ENCODE results near the gene CEP104. TPM values are rescaled to one million over a fixed set of nuclear protein-coding genes. Genes with fewer than 3 reads are reported as not detected.

CEP104 gene
- total RNA-seq: 10 to 100 TPM; 42.9 to 64.5 (median 54.7) TPM

DNA sequence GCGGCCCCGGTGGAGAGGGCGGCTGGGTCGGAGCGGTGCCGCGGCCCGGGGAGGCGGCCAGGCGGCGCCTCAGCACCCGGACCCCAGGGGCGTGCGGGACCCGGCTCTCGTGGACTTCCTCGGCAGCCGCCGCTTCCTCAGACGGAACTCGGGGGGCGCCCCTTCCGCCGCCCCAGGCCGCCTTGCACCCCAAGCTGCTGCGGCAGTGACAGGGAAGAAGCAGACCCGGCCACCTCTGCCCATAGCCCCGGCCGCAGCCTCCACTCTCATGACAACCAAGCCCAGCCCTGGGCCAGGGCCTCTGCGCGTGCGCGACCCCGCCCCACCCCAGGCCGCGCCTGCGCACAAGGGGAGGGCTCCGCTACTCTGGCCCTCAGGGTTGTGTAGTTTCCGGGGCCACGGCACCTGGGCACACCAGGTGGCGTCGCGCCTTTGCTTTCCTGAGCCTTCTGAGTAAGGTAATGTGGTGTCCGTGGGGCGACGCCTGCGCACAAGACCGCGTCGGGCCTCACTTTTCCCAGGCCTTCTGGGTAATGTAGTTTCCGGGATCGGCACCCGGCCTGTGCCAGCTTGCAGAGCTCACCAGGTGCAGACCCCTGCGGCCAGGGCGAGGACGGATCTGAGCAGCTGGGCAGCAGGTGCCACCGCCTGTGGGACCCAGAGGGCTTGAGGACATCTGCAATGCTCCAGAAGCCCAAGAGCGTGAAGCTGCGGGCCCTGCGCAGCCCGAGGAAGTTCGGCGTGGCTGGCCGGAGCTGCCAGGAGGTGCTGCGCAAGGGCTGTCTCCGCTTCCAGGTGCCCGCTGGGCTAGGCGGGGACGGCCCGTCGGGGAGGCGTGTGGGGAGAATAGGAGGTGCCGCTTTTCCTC is at the start of gene CEP104, which contains the start of gene DFFB:
Gene CEP104 (minus strand): TSS at position 289 of the 868 bp plus-strand sequence. CDS start 4,804 bp downstream, outside the sequence.
Gene DFFB (plus strand): TSS at position 554 of the 868 bp plus-strand sequence. CDS start 128 bp downstream, at position 682.
- H3K36me3 ChIP-seq: peaks cover 0 to under 1% (median 0%) of the 10 kb centered on the region in 3 donors
- no peaks in the 10 kb centered on the region for H3K27me3 ChIP-seq
- peaks cover 4 to 23% (median 15%) of the 10 kb centered on the region in 4 donors for H3K4me1 ChIP-seq
- H3K4me3 ChIP-seq: peak within 1 kb of the TSS; percentile 82 to 99 (median 95)
- H3K27ac ChIP-seq: peak within 1 kb of the TSS; percentile 77 to 90 (median 84)
- TF ChIP-seq POLR2A (IDR thresholded peaks at IDR 0.05): peak; percentile 64 to 84
- TF ChIP-seq, protein P1, sequence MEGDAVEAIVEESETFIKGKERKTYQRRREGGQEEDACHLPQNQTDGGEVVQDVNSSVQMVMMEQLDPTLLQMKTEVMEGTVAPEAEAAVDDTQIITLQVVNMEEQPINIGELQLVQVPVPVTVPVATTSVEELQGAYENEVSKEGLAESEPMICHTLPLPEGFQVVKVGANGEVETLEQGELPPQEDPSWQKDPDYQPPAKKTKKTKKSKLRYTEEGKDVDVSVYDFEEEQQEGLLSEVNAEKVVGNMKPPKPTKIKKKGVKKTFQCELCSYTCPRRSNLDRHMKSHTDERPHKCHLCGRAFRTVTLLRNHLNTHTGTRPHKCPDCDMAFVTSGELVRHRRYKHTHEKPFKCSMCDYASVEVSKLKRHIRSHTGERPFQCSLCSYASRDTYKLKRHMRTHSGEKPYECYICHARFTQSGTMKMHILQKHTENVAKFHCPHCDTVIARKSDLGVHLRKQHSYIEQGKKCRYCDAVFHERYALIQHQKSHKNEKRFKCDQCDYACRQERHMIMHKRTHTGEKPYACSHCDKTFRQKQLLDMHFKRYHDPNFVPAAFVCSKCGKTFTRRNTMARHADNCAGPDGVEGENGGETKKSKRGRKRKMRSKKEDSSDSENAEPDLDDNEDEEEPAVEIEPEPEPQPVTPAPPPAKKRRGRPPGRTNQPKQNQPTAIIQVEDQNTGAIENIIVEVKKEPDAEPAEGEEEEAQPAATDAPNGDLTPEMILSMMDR (IDR thresholded peaks at IDR 0.05): peak; percentile 17 to 71 (median 52)
- no peaks in the 10 kb centered on the region for H3K9me3 ChIP-seq
- peak; percentile 97 to 99 (median 97) for DNase-seq

DNA sequence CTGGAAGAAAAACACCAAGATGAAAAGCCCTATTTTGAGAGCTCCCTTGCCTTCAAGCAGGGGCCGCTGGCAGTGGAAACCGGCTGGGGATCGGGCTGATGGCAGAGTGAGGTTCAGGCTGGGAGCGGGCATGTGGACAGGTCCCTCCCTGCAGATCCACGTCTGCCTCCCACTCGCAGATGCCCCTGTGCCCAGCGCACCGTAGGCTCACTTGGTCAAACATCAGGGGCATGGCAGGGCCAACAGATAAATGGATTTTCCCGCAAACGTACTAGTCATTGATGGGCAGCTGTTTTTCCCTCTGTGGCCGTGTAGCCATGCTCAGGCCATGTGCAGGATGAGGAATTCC is 49.6 kb upstream of the CEP104 start:
- no peak overlapping the region for H3K27ac ChIP-seq
- H3K4me1 ChIP-seq: peaks cover 0 to 24% (median 0%) of the 10 kb centered on the region in 4 donors
- H3K9me3 ChIP-seq: no peaks in the 10 kb centered on the region
- H3K27me3 ChIP-seq: no peaks in the 10 kb centered on the region
- no peak overlapping the region for H3K4me3 ChIP-seq
- TF ChIP-seq, protein P1 (IDR thresholded peaks at IDR 0.05): no peak
- TF ChIP-seq POLR2A (IDR thresholded peaks at IDR 0.05): no peak
- DNase-seq: no peak
- no peaks in the 10 kb centered on the region for H3K36me3 ChIP-seq

DNA sequence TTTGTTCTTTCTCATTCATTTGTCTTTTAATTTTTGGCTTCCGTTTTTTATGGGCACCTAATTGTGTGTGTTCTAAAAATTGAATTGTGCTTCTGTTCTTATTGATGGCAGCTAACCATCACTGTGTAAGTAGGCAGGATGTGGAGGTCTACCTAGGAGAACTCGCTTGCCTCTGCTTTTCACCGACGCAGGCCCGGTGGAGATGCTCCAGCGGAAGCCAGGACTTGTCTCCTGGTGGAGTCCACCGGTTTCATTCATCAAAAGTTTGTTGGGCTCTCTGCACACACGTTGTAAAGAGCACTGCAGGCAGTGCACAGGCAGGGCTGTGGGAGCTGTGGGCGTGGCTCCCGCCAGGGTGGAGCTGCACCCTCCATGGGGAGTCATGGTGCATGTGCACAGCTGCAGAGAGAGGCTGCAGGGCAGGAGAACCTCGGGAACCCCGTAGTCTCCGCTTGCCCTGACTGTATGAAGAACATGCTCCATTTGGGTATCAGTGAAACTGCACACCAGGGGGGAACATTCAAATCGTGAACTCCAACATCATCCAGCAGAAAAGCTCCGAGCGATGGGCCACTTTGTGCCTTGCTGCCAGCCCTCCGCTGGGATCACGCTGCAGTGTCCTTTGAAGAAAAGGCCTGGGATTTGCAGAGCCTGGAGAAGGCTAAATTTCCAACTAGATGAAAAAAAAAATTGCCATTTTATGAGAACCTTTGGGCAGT is 49.1 kb upstream of the CEP104 start:
- Histone ChIP-seq H3K4me1 (peaks cover 0 to 26% (median 0%) of the 10 kb centered on the region in 4 donors), H3K36me3 (no peaks in the 10 kb centered on the region), H3K27ac (no peak overlapping the region), H3K27me3 (no peaks in the 10 kb centered on the region), H3K4me3 (no peak overlapping the region), H3K9me3 (no peaks in the 10 kb centered on the region)
- peak in 1 of 3 donors; percentile 48 for DNase-seq
- TF ChIP-seq, protein P1 (IDR thresholded peaks at IDR 0.05): no peak
- no peak for TF ChIP-seq POLR2A (IDR thresholded peaks at IDR 0.05)

DNA sequence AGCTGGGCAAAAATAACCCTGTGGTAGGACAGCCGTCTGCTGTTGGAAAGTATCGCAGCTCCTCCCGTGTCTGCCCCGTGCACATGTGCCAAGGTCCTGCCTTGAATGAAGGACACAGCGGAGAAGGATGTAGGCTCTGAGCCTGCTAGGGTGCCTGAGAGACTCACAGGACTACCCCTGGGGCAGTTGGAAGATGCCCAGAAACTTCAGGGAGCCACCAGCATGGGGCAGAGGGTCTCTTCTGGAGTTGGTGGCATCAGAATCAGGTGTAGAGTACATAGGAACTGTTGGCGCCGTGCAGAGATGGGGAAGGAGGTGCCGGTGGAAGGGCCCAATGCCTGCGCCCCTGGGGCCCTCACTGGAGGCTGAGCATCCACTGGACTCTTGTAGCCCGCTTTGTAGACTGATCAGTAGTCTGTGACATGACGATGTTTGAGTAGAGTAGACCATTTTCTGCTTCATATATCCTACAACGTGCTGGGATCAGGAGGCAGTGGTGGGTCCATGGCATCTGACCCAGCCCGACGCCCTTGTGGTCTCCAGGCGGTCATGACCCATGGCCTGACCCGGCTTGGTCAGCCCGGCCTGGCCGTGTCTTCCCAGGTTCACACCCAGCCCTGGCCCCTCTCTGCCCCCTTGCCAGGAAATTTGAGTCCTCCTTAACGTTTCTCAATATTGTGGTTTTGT is 48.4 kb upstream of the CEP104 start:
- H3K4me1 ChIP-seq: peaks cover 0 to 26% (median 0%) of the 10 kb centered on the region in 4 donors
- H3K36me3 ChIP-seq: no peaks in the 10 kb centered on the region
- no peak for TF ChIP-seq POLR2A (IDR thresholded peaks at IDR 0.05)
- TF ChIP-seq, protein P1 (IDR thresholded peaks at IDR 0.05): no peak
- DNase-seq: peak in 1 of 3 donors; percentile 29
- no peaks in the 10 kb centered on the region for H3K27me3 ChIP-seq
- H3K27ac ChIP-seq: no peak overlapping the region
- no peak overlapping the region for H3K4me3 ChIP-seq
- H3K9me3 ChIP-seq: no peaks in the 10 kb centered on the region

DNA sequence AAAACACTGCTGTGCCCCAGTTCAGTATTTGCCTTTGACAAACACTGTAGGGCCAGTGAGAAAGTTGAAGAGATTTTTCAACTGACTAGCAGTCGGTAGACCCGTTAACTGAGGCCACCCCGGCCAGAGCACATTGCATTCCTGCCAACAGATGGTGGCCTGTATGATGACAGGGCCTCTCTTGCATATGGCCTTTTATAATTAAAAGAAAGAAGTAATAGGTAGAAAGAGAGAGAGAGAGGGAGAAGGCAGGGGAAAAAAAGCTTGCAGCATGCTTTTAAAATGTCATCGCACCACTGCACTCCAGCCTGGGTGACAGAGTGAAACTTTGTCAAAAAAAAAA is 47.8 kb upstream of the CEP104 start:
- no peak for DNase-seq
- Histone ChIP-seq H3K27ac (no peak overlapping the region), H3K27me3 (no peaks in the 10 kb centered on the region), H3K9me3 (no peaks in the 10 kb centered on the region), H3K4me3 (no peak overlapping the region), H3K36me3 (no peaks in the 10 kb centered on the region), H3K4me1 (peaks cover 0 to 26% (median 0%) of the 10 kb centered on the region in 4 donors)
- TF ChIP-seq, protein P1 (IDR thresholded peaks at IDR 0.05): no peak
- no peak for TF ChIP-seq POLR2A (IDR thresholded peaks at IDR 0.05)
